Psoas muscle (tissue), 7 donors: ENCODE results near the gene MAPK4. TPM values are rescaled to one million over a fixed set of nuclear protein-coding genes. Genes with fewer than 3 reads are reported as not detected.

Experiments
- polyA plus RNA-seq, 3 donors: library from polyadenylated mRNA; stranded (reverse); fragments of 200-250 nt; gene quantifications; one replicate each; pipeline ENCODE4 v1.2.3, GENCODE V29; 2013
- total RNA-seq, 4 donors: library from RNA; stranded (reverse); fragmentation: NEBNext Ultra II Directional in 2 of 4; extraction: Animal tissue kit (Norgen Biotek cat#: 25700) in 2 of 4; gene quantifications; one replicate each; pipeline versions ENCODE4 v1.2.1 to v1.2.4, GENCODE V29; 2021 to 2023
- donor health status: healthy with polysubstance abuse.
- donor health status: DM: no; HTN: no; CAD: no; lungs with moderate emphysema.
- donor health status: Bipolar disorder and iron deficiency.
- donor health status: healthy.
- donor health status: DM: no; HTN: no; CAD: no.
- donor health status: DM: no; HTN: no; CAD: no.
- donor health status: DM: yes; HTN: yes; CAD: no.

Gene MAPK4
- total and polyA plus RNA-seq, 7 donors: 0.36 to 1.8 (median 0.68) TPM

Other genes with a start within 250 kb of the MAPK4 start
- gene SKA1, start 185.0 kb upstream of the MAPK4 start, total RNA-seq: under 1 TPM in 1 of 4 donors, not detected in 3; 0.11 TPM
- gene SKA1, start 185.0 kb upstream of the MAPK4 start, polyA plus RNA-seq: under 1 TPM in 2 of 3 donors, not detected in 1; 0.10 to 0.19 TPM